Stimulated activated CD4-positive, alpha-beta T cell treated with anti-CD3 and anti-CD28 coated beads, Interleukin-15, amount 100 ng/mL, for 24 hours (primary cell): ENCODE data around the gene RCAN1.
"Not testable (repeated sequence)": the region's sequence is repeated elsewhere in the genome, so short reads cannot be mapped to it uniquely, and the experiment has no call there.

ENCODE experiments used
- DNase-seq: peaks from one replicate; pipeline ENCODE4 v3.0.0-alpha.2; 2020

The RCAN1 gene

DNA sequence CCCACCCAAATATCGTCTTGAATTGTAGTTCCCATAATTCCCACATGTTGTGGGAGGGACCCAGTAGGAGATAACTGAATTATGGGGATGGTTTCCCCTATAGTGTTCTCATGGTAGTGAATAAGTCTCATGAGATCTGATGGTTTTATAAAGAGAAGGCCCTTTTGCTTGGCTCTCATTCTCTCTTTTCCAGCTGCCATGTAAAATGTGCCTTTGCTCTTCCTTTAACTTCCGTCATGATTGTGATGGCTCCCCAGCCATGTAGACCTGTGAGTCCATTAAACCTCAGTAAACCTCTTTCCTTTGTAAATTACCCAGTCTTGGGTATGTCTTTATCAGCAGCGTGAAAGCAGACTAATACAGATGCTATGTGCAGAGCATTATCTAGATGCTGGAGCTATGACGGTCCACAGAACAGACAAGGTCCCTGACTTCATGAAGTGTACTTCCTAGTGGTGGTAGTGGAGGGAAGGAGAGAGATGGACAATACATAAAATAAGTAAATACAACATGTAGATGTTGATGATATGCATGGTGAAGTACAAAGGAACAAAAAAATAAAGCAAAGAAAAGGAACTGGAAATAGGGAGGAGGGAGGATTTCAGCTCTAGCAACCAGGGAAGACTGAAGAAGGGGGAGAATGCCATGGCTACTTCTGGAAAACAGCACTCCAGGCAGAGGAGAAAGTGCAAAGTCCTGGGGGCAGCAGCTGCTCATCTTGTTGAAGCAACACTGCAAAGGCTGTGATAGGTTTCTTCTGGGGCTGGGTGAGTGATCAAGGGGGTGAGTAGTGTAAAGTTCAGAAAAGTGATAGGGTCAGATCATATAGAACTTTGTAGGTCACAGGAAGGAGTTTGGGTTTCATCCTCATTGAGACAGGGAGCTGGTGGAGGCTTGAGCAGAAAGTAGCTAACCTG is 6.8 kb upstream of the RCAN1 start:
- DNase-seq: no peak

GRCh38 chr21:34619841-34620665 is 5.1 kb upstream of the RCAN1 start:
- no peak for DNase-seq

- DNase-seq: no peak
These were observed 4.0 kb upstream of the RCAN1 start for GRCh38 chr21:34618941-34619340.

DNA sequence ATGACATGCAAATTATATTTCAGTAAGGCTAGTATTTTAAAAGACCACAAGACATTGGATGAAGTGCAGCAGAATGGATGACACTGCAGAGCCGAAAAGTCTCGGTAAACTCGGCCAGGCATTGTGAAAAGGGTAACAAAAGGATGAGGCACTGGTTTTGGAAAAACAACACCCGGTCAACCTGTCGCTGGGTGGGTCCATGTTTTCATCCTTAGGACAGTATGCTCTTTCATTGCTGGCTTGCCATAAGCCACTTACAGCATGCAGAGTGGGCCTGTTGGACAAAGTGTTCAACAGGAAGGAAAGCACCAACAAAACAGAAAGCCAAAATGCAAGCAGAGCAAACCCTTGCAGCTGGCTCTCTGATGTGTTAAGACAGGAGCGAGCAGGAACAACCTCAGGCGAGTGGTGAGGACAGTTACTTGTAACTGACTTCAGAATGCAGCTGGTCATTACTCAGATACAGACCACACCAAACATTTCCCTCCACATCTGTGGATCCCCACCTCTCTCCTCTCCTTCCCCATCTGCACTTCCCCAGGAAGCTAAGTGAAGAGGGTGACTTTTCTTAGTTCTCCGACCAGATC is 2.9 kb upstream of the RCAN1 start:
- DNase-seq: no peak

GRCh38 chr21:34615487-34615814 is 538 bp upstream of the RCAN1 start:
- DNase-seq: no peak

DNA sequence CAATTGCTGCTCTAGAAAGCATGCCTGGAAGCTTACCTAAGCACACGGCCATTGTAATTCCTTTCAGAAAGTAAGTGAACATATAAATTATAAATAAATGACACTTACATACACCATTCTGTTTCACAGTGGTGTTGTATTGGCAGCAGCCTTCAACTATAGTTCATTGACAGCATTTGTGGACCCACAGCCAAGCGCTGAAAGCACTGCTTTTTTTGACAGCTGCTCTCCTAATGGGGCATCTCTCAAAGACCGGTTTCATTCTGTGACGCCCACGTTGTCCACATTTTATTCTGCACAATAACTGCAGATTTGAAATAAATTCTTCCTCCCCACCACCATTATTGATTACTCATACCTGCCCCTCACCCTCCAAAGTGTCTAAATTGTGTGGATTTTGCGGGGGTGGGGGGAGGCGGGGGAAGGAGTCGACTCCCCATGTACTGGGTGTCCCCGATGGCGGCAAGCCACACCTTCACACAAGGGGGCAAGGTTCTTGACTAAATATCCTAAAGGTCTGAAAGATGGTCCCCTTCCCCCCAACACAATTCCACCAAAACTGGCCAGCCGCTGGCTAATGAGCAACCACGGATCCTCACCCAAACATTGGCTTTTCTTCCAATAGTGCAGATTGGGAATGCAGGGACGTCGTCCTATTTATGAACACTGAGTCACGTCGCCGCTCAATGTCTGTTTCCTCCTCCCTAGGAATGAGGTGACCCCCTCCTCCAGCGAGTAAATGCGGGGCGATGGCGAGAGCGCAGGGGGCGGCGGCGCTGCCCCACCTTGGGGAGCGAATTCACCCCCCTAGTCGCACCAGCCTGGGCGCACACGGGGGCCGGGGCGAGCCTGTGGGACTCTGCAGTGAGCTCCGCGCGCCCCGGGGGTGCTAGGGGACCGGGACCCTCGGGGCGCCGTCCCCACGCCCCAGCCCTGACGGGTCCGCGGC is 960 bp downstream of the RCAN1 start:
- peak; percentile 24 for DNase-seq

GRCh38 chr21:34612557-34612956 is 2.4 kb downstream of the RCAN1 start:
- DNase-seq: no peak

- no peak for DNase-seq
These were observed 2.9 kb downstream of the RCAN1 start for GRCh38 chr21:34612056-34612455.

- DNase-seq: no peak
These were observed 3.4 kb downstream of the RCAN1 start for GRCh38 chr21:34611528-34611927.

DNA sequence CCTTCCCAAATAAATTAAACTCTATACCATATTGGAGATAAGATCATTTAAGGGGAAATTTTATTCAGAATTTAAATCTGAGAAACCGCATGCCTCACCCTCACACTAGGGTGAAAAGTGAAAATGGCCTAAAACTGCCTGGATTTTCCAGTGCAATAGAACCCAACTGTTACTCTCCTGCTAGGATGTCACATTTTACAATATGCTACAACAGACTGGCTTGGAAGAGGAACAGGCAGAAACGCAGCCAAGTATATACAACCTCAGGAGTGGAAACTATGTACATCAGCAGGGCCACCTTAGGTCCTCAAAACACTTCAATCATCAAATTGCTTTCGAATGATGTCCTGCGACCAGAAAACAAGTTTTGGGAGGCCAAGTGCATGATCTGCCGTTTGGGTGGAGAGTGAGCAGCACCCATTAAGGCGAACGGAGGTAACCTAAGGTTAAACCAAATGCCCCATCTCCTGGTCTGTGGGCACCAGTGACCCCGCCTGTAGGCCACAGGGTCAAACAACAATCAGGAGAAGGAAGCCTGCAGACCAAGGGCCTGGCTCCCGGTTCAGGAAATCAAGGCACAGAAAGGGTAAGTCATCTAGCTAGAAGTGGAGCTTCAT is 4.9 kb downstream of the RCAN1 start:
- DNase-seq: no peak

DNA sequence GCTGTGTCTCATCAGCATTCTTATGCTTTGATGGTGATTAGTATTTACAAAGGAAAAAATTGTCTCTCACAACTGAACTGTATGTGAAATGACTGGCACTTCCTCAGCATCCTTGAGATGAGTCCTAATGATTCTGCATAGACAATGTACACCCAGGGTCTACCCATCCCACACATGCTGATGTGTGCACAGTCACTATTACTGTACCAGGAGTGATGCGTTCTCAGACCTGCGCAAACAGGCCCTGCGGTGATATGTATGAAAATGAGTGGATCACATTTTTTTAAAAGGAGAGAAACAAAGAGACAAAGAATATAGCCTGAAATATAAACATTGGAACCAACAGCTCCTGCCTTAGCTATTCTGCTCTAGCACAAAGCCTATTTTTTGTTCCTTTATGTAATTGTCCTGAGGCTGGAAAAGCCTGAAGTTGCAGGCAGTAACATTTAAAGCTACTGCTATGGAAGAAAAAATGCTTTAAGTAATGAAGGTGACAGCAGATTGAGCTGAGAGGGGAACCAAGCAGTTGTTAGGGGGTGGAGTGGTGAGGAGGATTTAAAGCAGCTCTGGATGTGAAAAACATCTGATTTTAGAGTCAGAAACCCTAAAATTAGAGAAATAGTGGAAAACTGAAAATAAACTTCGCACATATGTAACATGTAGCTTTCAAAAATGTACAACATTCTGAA is 5.5 kb downstream of the RCAN1 start:
- no peak for DNase-seq

DNA sequence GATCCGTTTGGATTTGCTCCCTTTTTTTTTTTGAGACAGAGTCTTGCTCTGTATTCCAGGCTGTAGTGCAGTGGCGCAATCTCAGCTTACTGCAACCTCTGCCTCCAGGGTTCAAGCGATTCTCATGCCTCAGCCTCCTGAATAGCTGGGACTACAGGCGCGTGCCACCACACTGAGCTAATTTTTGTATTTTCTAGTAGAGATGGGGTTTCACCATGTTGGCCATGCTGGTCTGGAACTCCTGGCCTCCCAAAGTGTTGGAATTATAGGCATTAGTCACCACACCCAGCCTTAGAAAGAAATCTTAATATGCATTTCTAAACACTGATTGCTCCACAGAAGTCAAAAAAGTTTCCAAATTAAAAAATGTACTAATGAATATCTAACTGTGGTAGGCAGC is 7.5 kb downstream of the RCAN1 start:
- not testable (repeated sequence) for DNase-seq

- DNase-seq: no peak
These were observed 8.3 kb downstream of the RCAN1 start for GRCh38 chr21:34606621-34607020.

GRCh38 chr21:34606051-34606450 is 8.9 kb downstream of the RCAN1 start:
- DNase-seq: no peak

- DNase-seq: not testable (repeated sequence)
These were observed 10.0 kb downstream of the RCAN1 start for GRCh38 chr21:34604956-34605355.

- no peak for DNase-seq
These were observed 10.4 kb downstream of the RCAN1 start for GRCh38 chr21:34604556-34604955.

DNA sequence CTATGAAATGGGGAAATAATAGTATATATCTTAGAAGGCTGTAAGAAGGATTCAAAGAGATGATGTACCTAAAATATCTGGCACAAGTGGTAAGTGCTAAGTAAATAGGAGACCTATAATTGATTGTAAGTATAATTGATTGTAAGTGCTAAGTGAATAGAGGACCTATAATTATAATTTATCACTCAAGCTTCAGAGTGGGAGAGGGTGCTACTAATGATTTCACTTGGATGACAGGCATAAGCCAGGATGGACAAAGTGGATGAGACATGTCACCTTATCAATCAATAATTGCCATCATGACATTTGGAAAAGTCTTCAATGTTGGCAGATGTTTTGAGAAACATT is 11.2 kb downstream of the RCAN1 start:
- no peak for DNase-seq

- DNase-seq: peak; percentile 78
These were observed 11.8 kb downstream of the RCAN1 start for GRCh38 chr21:34603002-34603709.

- no peak for DNase-seq
These were observed 12.9 kb downstream of the RCAN1 start for GRCh38 chr21:34602061-34602460.

- DNase-seq: no peak
These were observed 15.3 kb downstream of the RCAN1 start for GRCh38 chr21:34599534-34600101.
